Fibroblast of lung (primary cell): ENCODE results near the gene STAT5A. TPM values are rescaled to one million over a fixed set of nuclear protein-coding genes. Genes with fewer than 3 reads are reported as not detected.
A peak's percentile ranks its signal among the peaks of the same experiment; 100 is the strongest.

Experiments
- DNase-seq, 2 donors: peaks; one replicate each; pipeline versions ENCODE4 v3.0.0 to v3.0.0-alpha.2; 2010; ENCODE audit warnings: low read depth in 2 of 2
- H2AFZ ChIP-seq: 2 replicates; pipeline ENCODE4 v1.5.1; 2012; ENCODE audit warnings: low read length, control low read depth, inconsistent platforms
- H3K27ac ChIP-seq: 2 replicates; pipeline ENCODE4 v1.5.1; 2011; ENCODE audit warnings: low read length, control low read depth; ENCODE audit not compliant: insufficient read depth
- H3K27me3 ChIP-seq: 2 replicates; pipeline ENCODE4 v1.5.1; 2011; ENCODE audit warnings: mild to moderate bottlenecking, low read length; ENCODE audit not compliant: control insufficient read depth, insufficient read depth
- H3K36me3 ChIP-seq: 2 replicates; pipeline ENCODE4 v1.5.1; 2011; ENCODE audit warnings: low read length; ENCODE audit not compliant: control insufficient read depth, insufficient read depth
- H3K4me1 ChIP-seq: 2 replicates; pipeline ENCODE4 v1.5.1; 2011; ENCODE audit warnings: low read length; ENCODE audit not compliant: control insufficient read depth, insufficient read depth; ENCODE audit errors: extremely low read depth
- H3K4me2 ChIP-seq: 2 replicates; pipeline ENCODE4 v1.5.1; 2011; ENCODE audit warnings: low read length, control low read depth; ENCODE audit not compliant: insufficient read depth; ENCODE audit errors: extremely low read depth
- H3K4me3 ChIP-seq, 4 experiments: fragments of 200-600 bp in 1 of 4; sonication (generic) in 1 of 4; replicated peaks in 1 of 4; 2 replicates each; pipeline ENCODE4 v1.5.1; 2011 to 2016; ENCODE audit warnings: low read length in 4 of 4, low read depth in 3 of 4, mild to moderate bottlenecking in 3 of 4, control low read depth in 2 of 4, inconsistent platforms in 1 of 4, mixed read lengths in 1 of 4; ENCODE audit not compliant: insufficient read depth in 1 of 4; ENCODE audit errors: control extremely low read depth in 1 of 4
- H3K79me2 ChIP-seq: 2 replicates; pipeline ENCODE4 v1.5.1; 2012; ENCODE audit warnings: mild to moderate bottlenecking, low read length, inconsistent platforms; ENCODE audit not compliant: control insufficient read depth, insufficient read depth
- H3K9ac ChIP-seq: 2 replicates; pipeline ENCODE4 v1.5.1; 2011; ENCODE audit warnings: mild to moderate bottlenecking, low read length, control low read depth; ENCODE audit not compliant: insufficient read depth
- H3K9me3 ChIP-seq: 2 replicates; pipeline ENCODE4 v1.5.1; 2012; ENCODE audit warnings: low read depth, low read length; ENCODE audit not compliant: control insufficient read depth, insufficient read depth
- H4K20me1 ChIP-seq: 2 replicates; pipeline ENCODE4 v1.5.1; 2011; ENCODE audit warnings: low read length; ENCODE audit not compliant: control insufficient read depth, insufficient read depth; ENCODE audit errors: extremely low read depth
- CTCF ChIP-seq, 2 donors: IDR thresholded peaks in 1 of 2; conservative IDR thresholded peaks in 1 of 2; 1 replicate in 1 of 2; 2 replicates in 1 of 2; pipeline ENCODE4 v1.5.1; 2011 to 2012; ENCODE audit warnings: low read length in 2 of 2, control low read depth in 1 of 2, inconsistent platforms in 1 of 2, low read depth in 1 of 2, mild to moderate bottlenecking in 1 of 2
- EZH2 ChIP-seq: IDR thresholded peaks from 2 replicates; pipeline ENCODE4 v1.5.1; 2012; ENCODE audit warnings: low read length, control low read depth, mild to moderate bottlenecking; ENCODE audit errors: missing control alignments
- polyA plus RNA-seq, 2 donors: library from polyadenylated mRNA; depleted of rRNA in 1 of 2; stranded (reverse) in 1 of 2; unstranded in 1 of 2; fragments of >200 nt; gene quantifications; 2 replicates each; pipeline ENCODE4 v1.2.1, GENCODE V29; 2011 to 2012; ENCODE audit warnings: missing spikeins in 1 of 2
- total RNA-seq: library from RNA; depleted of rRNA; stranded (reverse); fragments of >200 nt; gene quantifications from 2 replicates; pipeline ENCODE4 v1.2.1, GENCODE V29; 2014

STAT5A gene
- total and polyA plus RNA-seq, 2 donors (not counting 1 experiment from before 2014, with no cell fraction given): 6.9 to 28.4 TPM

GRCh38 chr17:42321555-42321954 is 33.3 kb downstream of the STAT5A start:
- H3K27ac ChIP-seq: no peak overlapping the region
- H3K36me3 ChIP-seq: peaks cover 23% of the 10 kb centered on the region
- H3K9me3 ChIP-seq: no peaks in the 10 kb centered on the region
- no peak for DNase-seq
- TF ChIP-seq CTCF (conservative IDR thresholded peaks at IDR 0.05 in 1 of 2, IDR thresholded peaks at IDR 0.05 in 1 of 2; ENCODE audit: low read depth in 1 of 2, low read length in 2 of 2): no peak
- TF ChIP-seq EZH2: no peak
- no peaks in the 10 kb centered on the region for H3K27me3 ChIP-seq
- H3K79me2 ChIP-seq: no peaks in the 10 kb centered on the region
- H3K9ac ChIP-seq: no peak overlapping the region
- H3K4me2 ChIP-seq: no peak overlapping the region
- H3K4me1 ChIP-seq: peaks cover 7% of the 10 kb centered on the region
- H4K20me1 ChIP-seq: no peaks in the 10 kb centered on the region
- no peak overlapping the region for H3K4me3 ChIP-seq
- H2AFZ ChIP-seq: no peak overlapping the region

GRCh38 chr17:42322382-42323267 is 34.3 kb downstream of the STAT5A start:
- no peak overlapping the region for H3K4me2 ChIP-seq
- H4K20me1 ChIP-seq: no peaks in the 10 kb centered on the region
- peak; percentile 100 for TF ChIP-seq CTCF (conservative IDR thresholded peaks at IDR 0.05 in 1 of 2, IDR thresholded peaks at IDR 0.05 in 1 of 2; ENCODE audit: low read depth in 1 of 2, low read length in 2 of 2)
- no peak for TF ChIP-seq EZH2
- peaks cover 21% of the 10 kb centered on the region for H3K36me3 ChIP-seq
- no peaks in the 10 kb centered on the region for H3K27me3 ChIP-seq
- no peaks in the 10 kb centered on the region for H3K79me2 ChIP-seq
- H2AFZ ChIP-seq: no peak overlapping the region
- no peak overlapping the region for H3K9ac ChIP-seq
- H3K4me1 ChIP-seq: peaks cover 7% of the 10 kb centered on the region
- H3K27ac ChIP-seq: no peak overlapping the region
- H3K9me3 ChIP-seq: no peaks in the 10 kb centered on the region
- peak; percentile 88 to 93 for DNase-seq
- H3K4me3 ChIP-seq: no peak overlapping the region

GRCh38 chr17:42323268-42323773 is 35.0 kb downstream of the STAT5A start:
- Histone ChIP-seq H2AFZ (no peak overlapping the region), H3K36me3 (peaks cover 21% of the 10 kb centered on the region), H4K20me1 (no peaks in the 10 kb centered on the region), H3K4me3 (no peak overlapping the region), H3K9me3 (no peaks in the 10 kb centered on the region), H3K27me3 (no peaks in the 10 kb centered on the region), H3K4me2 (no peak overlapping the region), H3K27ac (no peak overlapping the region), H3K9ac (no peak overlapping the region), H3K79me2 (no peaks in the 10 kb centered on the region), H3K4me1 (peaks cover 7% of the 10 kb centered on the region)
- no peak for DNase-seq
- no peak for TF ChIP-seq CTCF (conservative IDR thresholded peaks at IDR 0.05 in 1 of 2, IDR thresholded peaks at IDR 0.05 in 1 of 2; ENCODE audit: low read depth in 1 of 2, low read length in 2 of 2)
- no peak for TF ChIP-seq EZH2
